Heart right ventricle (tissue), 16 donors: Measurements from ENCODE around the gene ME3. TPM values are rescaled to one million over a fixed set of nuclear protein-coding genes. Genes with fewer than 3 reads are reported as not detected.

Source experiments
- ATAC-seq, 8 donors: fragments of 200-7000 bp; cut with Tn5 transposase; one replicate each; pipeline ENCODE4 v1.9.1; 2020; ENCODE audit warnings: mild to moderate bottlenecking in 8 of 8, moderate library complexity in 8 of 8, moderate number of reproducible peaks in 1 of 8
- DNase-seq, 2 donors: peaks; one replicate each; pipeline ENCODE4 v3.0.0-alpha.2; 2020
- H3K27ac ChIP-seq, 10 donors: fragments of 200-600 bp; sonication (generic) in 2 of 10; one replicate each; pipeline versions ENCODE4 v1.5.0 to v1.8.0; 2020 to 2022; ENCODE audit warnings: mild to moderate bottlenecking in 3 of 10
- H3K27me3 ChIP-seq, 7 donors: fragments of 200-600 bp; one replicate each; pipeline ENCODE4 v1.8.0; 2021 to 2022; ENCODE audit warnings: mild to moderate bottlenecking in 2 of 7
- H3K36me3 ChIP-seq, 9 donors: fragments of 200-600 bp; sonication (generic) in 1 of 9; one replicate each; pipeline versions ENCODE4 v1.5.0 to v1.8.0; 2020 to 2022; ENCODE audit warnings: mild to moderate bottlenecking in 2 of 9
- H3K4me1 ChIP-seq, 9 donors: fragments of 200-600 bp; sonication (generic) in 1 of 9; one replicate each; pipeline versions ENCODE4 v1.5.0 to v1.8.0; 2020 to 2022; ENCODE audit warnings: mild to moderate bottlenecking in 4 of 9
- H3K4me3 ChIP-seq, 10 donors: fragments of 200-600 bp; sonication (generic) in 2 of 10; one replicate each; pipeline versions ENCODE4 v1.5.0 to v1.8.0; 2020 to 2022; ENCODE audit warnings: mild to moderate bottlenecking in 7 of 10, moderate library complexity in 2 of 10
- H3K9me3 ChIP-seq, 11 donors: fragments of 200-600 bp in 10 of 11; sonication (generic) in 2 of 11; one replicate each; pipeline versions ENCODE4 v1.5.0 to v1.8.0; 2013 to 2022; ENCODE audit warnings: mild to moderate bottlenecking in 2 of 11, control low read depth in 1 of 11, moderate library complexity in 1 of 11
- CTCF ChIP-seq, 9 donors: fragments of 200-600 bp; sonication (generic) in 2 of 9; IDR thresholded peaks; one replicate each; pipeline versions ENCODE4 v1.5.0 to v1.8.0; 2021 to 2022; ENCODE audit warnings: antibody characterized with exemption in 9 of 9, mild to moderate bottlenecking in 5 of 9, moderate library complexity in 1 of 9
- WGBS, 2 donors: extraction: QIAGEN DNeasy Blood & Tissue Kit; methylation state at CpG; one replicate each; pipeline ENCODE4 v1.1.7; 2013; ENCODE audit warnings: inconsistent platforms in 1 of 2; 5-methylcytosine and 5-hydroxymethylcytosine counted together
- intact Hi-C, 10 donors: fragments of 100-400 bp; cut with DNase I; formaldehyde crosslinking; loops; one replicate each; pipeline versions ENCODE4 v1.11.1 to v1.14.2; 2022
- polyA plus RNA-seq, 2 donors: library from polyadenylated mRNA; stranded (reverse); fragments of 200-250 nt; gene quantifications; one replicate each; pipeline ENCODE4 v1.2.3, GENCODE V29; 2013
- total RNA-seq, 10 donors: library from RNA; stranded (reverse); fragmentation: NEBNext Ultra II Directional in 3 of 10; extraction: Animal tissue kit (Norgen Biotek cat#: 25700) in 3 of 10; gene quantifications; one replicate each; pipeline versions ENCODE4 v1.2.1 to v1.2.4, GENCODE V29; 2021 to 2023
- donor health status: Arrhythmogenic right ventricular cardiomyopathy.
- donor health status: ischemic (EF 13 %, LVEDD 7.1; RV severe dilation, severe dysfunction).
- donor health status: healthy with polysubstance abuse.
- donor health status: DM: no; HTN: yes; CAD: no.
- donor health status: DM: no; HTN: no; CAD: no.
- donor health status: ischemic (EF 25% LVEDD 6.9; RV normal size, moderate dysfunction).
- donor health status: ischemic (EF 25% LVEDD 5.7; RV mildly dilated, moderate dysfunction).
- donor health status: healthy.
- donor health status: DM: yes; HTN: yes; CAD: no.
- donor health status: Ischemic cardiomyopathy.
- donor health status: ischemic (EF 35%, LVEDD 5.7; RV mildly dilated, moderate dysfunction).
- donor health status: nonischemic (EF 11% LVEDD 7.7; RV severe dilation, severe dysfunction).
- donor health status: DM: yes; HTN: yes; CAD: no.
- donor health status: PGD.
- donor health status: ischemic (EF 29% LVEDD 5.4; RV normal size, mild dysfunction).
- donor health status: nonischemic (EF 23%, LVEDD 6.1; RV moderate dilation, normal function).

The ME3 gene
- total and polyA plus RNA-seq, 12 donors = 17.2 to 46.8 (median 33.7) TPM

- no peak overlapping the region for H3K4me3 ChIP-seq
- 89 to 96% methylated on average over 1 of the region's 1 CpG for WGBS, 2 donors
- peaks cover 0 to 30% (median 16%) of the 10 kb centered on the region in 11 donors for H3K9me3 ChIP-seq
- H3K27ac ChIP-seq = no peak overlapping the region
- peaks cover 0 to 4% (median 0%) of the 10 kb centered on the region in 9 donors for H3K4me1 ChIP-seq
- no peak for ATAC-seq
- H3K36me3 ChIP-seq = no peaks in the 10 kb centered on the region
- intact Hi-C loops = no loop called here
- DNase-seq = no peak
- TF ChIP-seq CTCF (IDR thresholded peaks at IDR 0.05) = no peak
- no peaks in the 10 kb centered on the region for H3K27me3 ChIP-seq
Measured at GRCh38 chr11:86718999-86719398, 46.6 kb upstream of the ME3 start.

GRCh38 chr11:86718521-86718920 lies 46.1 kb upstream of the ME3 start:
- Histone ChIP-seq H3K27ac (no peak overlapping the region), H3K36me3 (no peaks in the 10 kb centered on the region), H3K4me3 (no peak overlapping the region), H3K9me3 (peaks cover 0 to 25% (median 16%) of the 10 kb centered on the region in 11 donors), H3K27me3 (no peaks in the 10 kb centered on the region), H3K4me1 (peaks cover 0 to 4% (median 0%) of the 10 kb centered on the region in 9 donors)
- DNase-seq (no peak), ATAC-seq (no peak)
- intact Hi-C loops = no loop called here
- WGBS, 2 donors = 88 to 93% methylated on average over 1 of the region's 1 CpG
- TF ChIP-seq CTCF (IDR thresholded peaks at IDR 0.05) = no peak

- ATAC-seq (no peak), DNase-seq (no peak)
- 74 to 87% methylated on average over 3 of the region's 3 CpGs for WGBS, 2 donors
- intact Hi-C loops = no loop called here
- Histone ChIP-seq H3K27me3 (no peaks in the 10 kb centered on the region), H3K4me1 (peaks cover 0 to 4% (median 0%) of the 10 kb centered on the region in 9 donors), H3K36me3 (no peaks in the 10 kb centered on the region), H3K9me3 (peaks cover 0 to 20% (median 10%) of the 10 kb centered on the region in 11 donors), H3K4me3 (no peak overlapping the region), H3K27ac (no peak overlapping the region)
- no peak for TF ChIP-seq CTCF (IDR thresholded peaks at IDR 0.05)
Measured at GRCh38 chr11:86717817-86718501, 45.5 kb upstream of the ME3 start.

GRCh38 chr11:86715611-86716010 lies 43.2 kb upstream of the ME3 start:
- no peaks in the 10 kb centered on the region for H3K27me3 ChIP-seq
- no peak for DNase-seq
- 83 to 89% methylated on average over 3 of the region's 3 CpGs for WGBS, 2 donors
- no peak for ATAC-seq
- no peak overlapping the region for H3K4me3 ChIP-seq
- no peaks in the 10 kb centered on the region for H3K36me3 ChIP-seq
- peaks cover 0 to 4% (median 0%) of the 10 kb centered on the region in 9 donors for H3K4me1 ChIP-seq
- H3K27ac ChIP-seq = no peak overlapping the region
- no peak for TF ChIP-seq CTCF (IDR thresholded peaks at IDR 0.05)
- peaks cover 0 to under 1% (median 0%) of the 10 kb centered on the region in 11 donors for H3K9me3 ChIP-seq
- intact Hi-C loops = no loop called here
